Right cardiac atrium (tissue), 5 donors: ENCODE results near the gene MAP3K3. TPM values are rescaled to one million over a fixed set of nuclear protein-coding genes. Genes with fewer than 3 reads are reported as not detected.

Experiments used
- ATAC-seq, 2 donors: fragments of 200-7000 bp; cut with Tn5 transposase; one replicate each; pipeline versions ENCODE4 v1.8.0 to v1.9.1; 2020; ENCODE audit warnings: moderate library complexity in 2 of 2, mild to moderate bottlenecking in 1 of 2
- DNase-seq, 3 donors: peaks; one replicate each; pipeline ENCODE4 v3.0.0-alpha.2; 2020
- H3K27ac ChIP-seq: one replicate; pipeline ENCODE4 v1.5.1; 2013; ENCODE audit warnings: mild to moderate bottlenecking, low read length, control low read depth, moderate library complexity
- H3K27me3 ChIP-seq: one replicate; pipeline ENCODE4 v1.6.1; 2013; ENCODE audit not compliant: control insufficient read depth, insufficient read depth
- H3K4me1 ChIP-seq: one replicate; pipeline ENCODE4 v1.6.1; 2013; ENCODE audit warnings: low read length; ENCODE audit not compliant: control insufficient read depth, insufficient read depth
- H3K4me3 ChIP-seq: one replicate; pipeline ENCODE4 v1.5.1; 2013; ENCODE audit warnings: low read length, control low read depth
- H3K9me3 ChIP-seq: one replicate; pipeline ENCODE4 v1.6.1; 2013; ENCODE audit warnings: low read length; ENCODE audit not compliant: control insufficient read depth
- WGBS: extraction: QIAGEN DNeasy Blood & Tissue Kit; methylation state at CpG from one replicate; pipeline ENCODE4 v1.1.7; 2013; 5-methylcytosine and 5-hydroxymethylcytosine counted together
- intact Hi-C, 4 donors: fragments of 100-400 bp; cut with DNase I; formaldehyde crosslinking; loops; one replicate each; pipeline versions ENCODE4 v1.11.0 to v1.14.0; 2022 to 2023
- polyA plus RNA-seq: library from polyadenylated mRNA; stranded (reverse); fragments of 200-250 nt; gene quantifications from one replicate; pipeline ENCODE4 v1.2.3, GENCODE V29; 2013
- total RNA-seq, 4 donors: library from RNA; stranded (reverse); fragmentation: NEBNext Ultra II Directional; extraction: Animal tissue kit (Norgen Biotek cat#: 25700); gene quantifications; one replicate each; pipeline ENCODE4 v1.2.1, GENCODE V29; 2021
- donor health status: healthy with polysubstance abuse.
- donor health status: DM: no; HTN: yes; CAD: no.
- donor health status: DM: no; HTN: no; CAD: no.
- donor health status: DM: no; HTN: yes; CAD: no; lungs with severe emphysema.
- donor health status: DM: yes; HTN: yes; CAD: no.

MAP3K3 gene
- total and polyA plus RNA-seq, 5 donors, result 32.6 to 51.0 (median 47.5) TPM

DNA sequence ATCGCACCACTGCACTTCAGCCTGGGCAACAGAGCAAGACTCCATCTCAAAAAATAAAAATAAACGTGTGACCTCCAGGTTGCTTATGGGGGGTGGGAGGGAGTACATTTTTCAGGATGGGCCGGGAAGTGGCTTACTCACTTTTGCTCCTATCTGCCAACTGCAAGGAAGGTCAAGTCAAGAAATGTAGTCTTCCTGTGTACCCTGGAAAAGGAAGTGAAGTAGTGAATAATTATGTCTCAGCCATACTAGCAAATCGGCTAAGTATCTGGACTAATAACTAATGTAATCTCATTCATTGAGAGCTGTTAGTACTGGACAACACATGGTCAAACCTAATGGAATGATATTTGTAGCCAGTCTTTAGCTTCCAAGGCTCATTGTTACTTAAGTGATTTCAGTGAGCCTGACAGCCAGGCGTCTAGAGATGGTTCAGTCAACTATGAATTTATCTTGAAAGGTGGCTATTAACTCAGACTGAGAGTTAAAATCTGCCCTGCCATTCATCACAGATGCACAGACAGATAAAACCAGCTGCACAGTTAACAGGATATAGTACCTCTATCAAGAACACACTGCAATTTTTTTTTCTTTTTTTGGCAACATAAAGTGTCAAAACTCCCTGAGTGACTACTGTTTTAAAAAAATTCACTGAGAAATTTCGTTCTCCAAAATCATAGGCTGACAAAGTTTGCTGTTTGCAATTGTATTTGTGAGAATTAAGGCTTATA is 25.2 kb upstream of the MAP3K3 start:
- no peaks in the 10 kb centered on the region for H3K9me3 ChIP-seq
- intact Hi-C loops, result no loop called here
- no peaks in the 10 kb centered on the region for H3K4me1 ChIP-seq
- H3K27ac ChIP-seq, result no peak overlapping the region
- H3K27me3 ChIP-seq, result no peaks in the 10 kb centered on the region
- ATAC-seq (no peak), DNase-seq (no peak)
- WGBS, result 59% methylated on average over 6 of the region's 6 CpGs
- H3K4me3 ChIP-seq, result no peak overlapping the region

DNA sequence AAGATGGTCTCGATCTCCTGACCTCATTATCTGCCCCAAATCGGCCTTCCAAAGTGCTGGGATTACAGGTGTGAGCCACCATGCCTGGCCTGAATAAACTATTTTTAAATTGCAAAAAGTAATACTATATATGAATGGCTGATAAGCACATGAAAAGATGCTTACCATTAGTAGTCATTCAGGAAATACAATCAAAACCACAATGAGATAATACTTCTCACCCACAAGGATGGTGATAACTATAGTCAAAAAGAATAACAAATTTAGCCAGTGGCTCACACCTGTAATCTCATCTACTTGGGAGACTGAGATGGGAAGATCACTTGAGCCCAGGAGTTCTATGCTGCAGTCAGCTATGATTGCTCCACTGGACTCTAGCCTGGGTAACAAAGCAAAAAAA is 23.9 kb upstream of the MAP3K3 start:
- Histone ChIP-seq H3K9me3 (no peaks in the 10 kb centered on the region), H3K27ac (no peak overlapping the region), H3K27me3 (no peaks in the 10 kb centered on the region), H3K4me3 (no peak overlapping the region), H3K4me1 (no peaks in the 10 kb centered on the region)
- ATAC-seq, result no peak
- intact Hi-C loops, result no loop called here
- no peak for DNase-seq
- WGBS, result 84% methylated on average over 2 of the region's 2 CpGs

DNA sequence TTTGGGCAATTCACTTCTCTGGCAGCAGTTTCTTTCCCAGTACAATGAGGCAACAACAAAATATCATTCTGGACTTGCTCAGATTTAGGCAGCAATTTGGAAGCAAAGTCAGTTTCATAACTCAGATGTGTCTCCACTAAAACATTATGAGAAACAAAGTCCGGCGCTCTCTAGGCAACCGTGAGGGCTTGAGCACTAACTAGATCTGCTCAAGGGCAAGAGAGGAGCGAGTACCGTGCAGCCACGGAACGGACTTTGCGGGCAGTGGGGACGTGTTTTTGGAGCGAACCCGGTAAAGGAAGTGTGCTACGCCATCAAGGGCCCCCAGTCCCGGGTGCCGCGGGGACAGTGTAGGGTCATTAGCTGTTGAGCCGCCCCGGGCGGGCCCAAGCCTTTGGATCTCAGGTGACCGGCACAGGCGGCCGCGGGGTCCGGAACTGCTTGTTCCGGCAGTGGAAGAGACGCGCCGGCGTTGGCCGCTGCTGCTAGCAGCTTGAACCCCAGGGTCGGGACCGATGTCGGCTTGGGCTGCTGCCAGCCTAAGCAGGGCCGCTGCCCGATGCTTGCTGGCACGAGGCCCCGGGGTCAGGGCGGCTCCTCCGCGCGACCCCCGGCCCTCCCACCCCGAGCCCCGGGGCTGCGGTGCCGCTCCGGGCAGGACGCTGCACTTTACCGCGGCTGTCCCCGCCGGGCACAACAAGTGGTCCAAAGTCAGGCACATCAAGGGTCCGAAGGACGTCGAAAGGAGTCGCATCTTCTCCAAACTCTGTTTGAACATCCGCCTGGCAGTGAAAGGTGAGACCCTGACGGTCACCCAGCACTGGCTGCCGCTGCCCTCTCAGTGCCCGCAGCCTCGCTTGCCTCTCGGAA is 21.4 kb upstream of the MAP3K3 start, which contains the start of gene TACO1:
TACO1 (plus strand) TSS at position 327 of the 870 bp plus-strand sequence; CDS start at position 516, 189 bp downstream.
- WGBS, result under 1% methylated on average over 61 of the region's 61 CpGs
- Histone ChIP-seq H3K4me3 (peak within 1 kb of the TSS; percentile 94), H3K9me3 (no peaks in the 10 kb centered on the region), H3K4me1 (no peaks in the 10 kb centered on the region), H3K27me3 (no peaks in the 10 kb centered on the region), H3K27ac (peak within 1 kb of the TSS; percentile 86)
- DNase-seq (peak; percentile 82 to 92 (median 91)), ATAC-seq (peak; percentile 95 to 96)
- intact Hi-C loops, result no loop called here

DNA sequence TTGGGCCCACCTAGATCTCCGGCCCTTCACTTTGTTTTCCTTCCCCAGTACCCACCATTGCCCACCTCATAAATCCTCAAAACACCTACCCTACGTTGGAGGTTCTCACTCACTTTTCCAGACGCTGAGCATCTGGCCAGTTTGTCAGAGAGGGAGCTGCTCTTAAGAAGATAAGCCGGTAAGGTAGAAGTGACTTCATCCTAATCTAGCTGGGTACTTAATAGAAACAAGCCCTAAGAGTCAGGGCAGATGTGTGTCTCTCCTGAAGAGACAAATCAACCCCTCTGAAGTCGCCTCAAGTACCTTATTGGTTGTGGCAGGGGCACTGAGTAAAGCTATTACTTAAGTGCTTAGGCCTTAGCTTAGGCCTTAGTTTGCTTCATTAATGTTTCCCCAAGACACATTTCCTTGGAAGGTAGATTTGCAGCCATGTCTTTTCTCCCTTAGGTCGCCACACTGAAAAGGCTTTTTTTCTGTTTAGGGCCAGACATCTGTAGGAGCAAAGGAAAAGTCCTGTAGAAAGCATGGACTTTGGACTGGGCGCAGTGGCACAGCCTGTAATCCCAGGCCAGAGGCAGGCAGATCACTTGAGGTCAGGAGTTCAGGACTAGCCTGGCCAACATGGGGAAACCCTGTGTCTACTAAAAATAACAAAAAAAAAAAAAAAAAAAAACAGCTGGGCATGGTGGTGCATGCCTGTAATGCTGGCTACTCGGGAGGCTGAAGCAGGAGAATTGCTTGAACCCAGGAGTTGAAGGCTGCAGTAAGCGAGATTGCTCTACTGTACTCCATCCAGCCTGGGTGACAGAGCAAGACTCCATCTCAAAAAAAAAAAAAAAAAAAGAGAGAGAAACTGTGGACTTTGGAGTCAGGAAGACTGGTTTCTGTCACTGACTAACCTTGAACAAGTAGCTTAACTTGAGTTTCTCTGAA is 20.5 kb upstream of the MAP3K3 start:
- Histone ChIP-seq H3K4me1 (no peaks in the 10 kb centered on the region), H3K27me3 (no peaks in the 10 kb centered on the region), H3K9me3 (no peaks in the 10 kb centered on the region), H3K27ac (peak overlapping the region; percentile 86), H3K4me3 (peak overlapping the region; percentile 94)
- intact Hi-C loops, result no loop called here
- ATAC-seq (peak in 1 of 2 donors; percentile 4), DNase-seq (no peak)
- 50% methylated on average over 9 of the region's 9 CpGs for WGBS

DNA sequence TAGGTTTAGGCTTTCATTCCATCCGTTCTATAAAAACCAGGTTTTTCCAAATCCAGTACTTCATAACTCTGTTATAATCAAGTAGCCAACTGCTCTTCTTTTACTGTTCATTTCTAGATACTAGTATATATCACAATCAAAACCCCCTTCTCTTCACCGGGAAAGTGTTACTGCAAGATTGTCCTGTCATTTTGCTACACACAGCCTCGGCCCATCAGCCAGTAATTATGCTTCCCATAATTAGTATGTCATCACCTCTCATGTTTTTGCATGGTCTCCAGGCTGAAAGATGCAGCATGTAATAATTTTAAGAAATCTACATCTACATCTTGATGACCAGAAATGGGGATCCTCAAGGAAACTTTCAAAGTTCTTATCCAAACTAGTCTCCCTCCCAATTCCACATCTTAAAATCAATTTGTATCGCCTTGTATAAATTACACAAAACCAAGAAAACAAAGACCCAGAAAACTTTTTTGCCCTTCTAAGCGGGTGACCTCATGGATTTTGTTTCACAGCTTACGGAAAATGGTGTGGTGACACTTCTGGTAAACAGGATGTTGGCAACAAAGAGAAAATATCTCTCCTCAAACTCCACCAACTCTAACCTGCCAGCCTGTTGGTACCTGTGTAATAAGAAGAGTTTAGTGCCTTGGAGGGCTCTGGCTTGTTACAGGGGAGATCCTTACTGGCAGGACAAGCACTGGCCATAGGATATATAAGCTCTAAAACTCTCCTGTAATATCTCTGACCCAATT is 12.2 kb upstream of the MAP3K3 start:
- WGBS, result 78% methylated on average over 6 of the region's 6 CpGs
- no peak overlapping the region for H3K4me3 ChIP-seq
- no peaks in the 10 kb centered on the region for H3K9me3 ChIP-seq
- intact Hi-C loops, result loop anchor here (2.0 to 5.0 kb wide), 2 partner anchors 183 kb away; no protein-coding TSS in a partner anchor
- no peak for DNase-seq
- H3K4me1 ChIP-seq, result no peaks in the 10 kb centered on the region
- no peak overlapping the region for H3K27ac ChIP-seq
- ATAC-seq, result no peak
- H3K27me3 ChIP-seq, result no peaks in the 10 kb centered on the region

DNA sequence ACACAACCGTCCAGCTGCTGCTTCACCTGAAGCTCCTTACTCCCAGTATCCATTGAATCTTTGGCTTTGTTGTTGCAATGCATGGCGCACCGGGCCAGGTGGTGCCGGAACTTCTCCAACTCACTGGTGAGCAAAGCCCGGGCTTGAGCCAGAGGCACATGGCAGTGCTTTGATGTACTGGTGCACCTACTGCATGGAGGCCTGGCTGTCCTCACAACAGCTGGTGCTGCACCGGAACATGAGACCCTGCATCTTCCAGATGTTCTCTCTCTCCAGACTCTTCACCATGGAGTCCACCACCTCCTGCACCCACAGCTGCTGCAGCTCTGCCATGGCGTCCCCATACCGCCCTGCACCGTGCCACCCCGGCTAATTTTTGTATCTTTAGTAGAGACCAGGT is 11.4 kb upstream of the MAP3K3 start:
- H3K4me3 ChIP-seq, result no peak overlapping the region
- no peak overlapping the region for H3K27ac ChIP-seq
- DNase-seq (no peak), ATAC-seq (no peak)
- no peaks in the 10 kb centered on the region for H3K9me3 ChIP-seq
- WGBS, result 93% methylated on average over 10 of the region's 10 CpGs
- no peaks in the 10 kb centered on the region for H3K4me1 ChIP-seq
- no peaks in the 10 kb centered on the region for H3K27me3 ChIP-seq
- intact Hi-C loops, result loop anchor here in 2 of 4 donors (2.0 to 5.0 kb wide), 2 partner anchors 184 kb away; no protein-coding TSS in a partner anchor

DNA sequence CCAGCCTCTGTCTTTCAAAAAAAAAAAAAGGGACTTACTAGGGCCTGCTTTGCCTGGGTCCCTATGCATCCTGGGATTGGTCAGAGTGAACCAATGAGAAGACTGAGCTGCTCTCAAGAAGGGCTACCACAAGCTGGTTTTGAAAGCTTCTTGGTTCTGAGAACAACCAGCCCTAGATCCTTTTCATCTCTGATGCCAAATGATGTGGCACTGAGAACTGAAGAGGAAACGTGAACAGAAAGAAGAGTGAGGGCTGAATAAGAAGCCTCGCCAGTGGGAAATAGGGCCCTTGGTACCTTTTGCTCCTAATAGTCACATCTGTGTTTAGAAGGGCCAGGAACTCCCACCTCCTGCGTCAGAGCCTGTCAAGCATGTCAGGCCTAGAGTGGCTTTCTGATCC is 10.9 kb upstream of the MAP3K3 start:
- H3K4me1 ChIP-seq, result no peaks in the 10 kb centered on the region
- no peak overlapping the region for H3K27ac ChIP-seq
- no peaks in the 10 kb centered on the region for H3K9me3 ChIP-seq
- intact Hi-C loops, result loop anchor here in 2 of 4 donors (2.0 to 5.0 kb wide), 2 partner anchors 184 to 185 kb away; no protein-coding TSS in a partner anchor
- no peak for ATAC-seq
- no peak for DNase-seq
- 84% methylated on average over 3 of the region's 3 CpGs for WGBS
- no peaks in the 10 kb centered on the region for H3K27me3 ChIP-seq
- no peak overlapping the region for H3K4me3 ChIP-seq

DNA sequence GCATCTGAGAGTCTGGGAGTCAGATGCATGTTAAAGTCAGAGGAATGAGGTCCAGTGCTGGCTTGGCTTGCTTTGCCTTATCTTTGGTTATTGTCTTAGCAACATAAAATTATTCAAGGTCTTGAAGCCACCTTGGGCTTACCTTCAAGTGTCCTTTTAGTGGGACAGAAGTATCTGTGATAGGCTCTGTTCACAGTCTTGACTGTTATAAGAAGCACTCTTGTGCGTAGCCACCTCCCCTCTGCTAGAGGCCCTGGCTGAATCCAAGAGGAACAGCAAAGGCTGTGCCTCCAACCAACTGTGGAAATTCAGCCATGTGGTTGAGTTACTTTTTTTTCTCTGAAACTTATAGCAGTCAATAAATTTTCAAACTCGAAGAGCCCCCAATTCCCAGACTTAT is 8.6 kb upstream of the MAP3K3 start:
- no peaks in the 10 kb centered on the region for H3K9me3 ChIP-seq
- no peak overlapping the region for H3K27ac ChIP-seq
- no peaks in the 10 kb centered on the region for H3K27me3 ChIP-seq
- intact Hi-C loops, result loop anchor here in 1 of 4 donors (5.0 kb wide), 1 partner anchor 186 kb away; no protein-coding TSS in a partner anchor
- DNase-seq, result no peak
- 96% methylated on average over 2 of the region's 2 CpGs for WGBS
- no peaks in the 10 kb centered on the region for H3K4me1 ChIP-seq
- ATAC-seq, result no peak
- H3K4me3 ChIP-seq, result no peak overlapping the region

DNA sequence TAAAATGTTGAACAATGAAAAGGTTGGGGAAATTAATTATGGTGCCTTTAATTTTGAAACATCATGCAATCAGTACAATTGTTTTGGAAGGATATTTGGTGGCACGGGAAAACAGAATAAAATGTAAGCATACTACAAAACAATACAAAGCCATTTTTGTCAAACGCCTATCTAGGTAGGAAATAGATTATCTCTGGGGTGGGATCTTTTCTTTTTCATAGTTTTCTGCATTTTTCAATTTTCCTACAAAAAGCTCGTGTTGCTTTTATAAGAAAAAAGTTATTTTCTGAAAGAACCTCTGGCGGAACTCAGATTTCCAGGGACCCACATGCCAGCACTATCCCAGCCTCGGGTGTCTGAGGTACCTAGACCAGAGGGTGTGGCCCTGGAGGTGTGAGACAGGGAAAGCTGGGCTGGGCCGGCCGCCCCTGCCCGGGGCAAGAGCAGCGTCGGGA is 961 bp upstream of the MAP3K3 start:
- intact Hi-C loops, result no loop called here
- H3K27me3 ChIP-seq, result no peaks in the 10 kb centered on the region
- peaks cover 2% of the 10 kb centered on the region for H3K4me1 ChIP-seq
- peak overlapping the region; percentile 54 for H3K27ac ChIP-seq
- ATAC-seq, result no peak
- DNase-seq, result no peak
- 10% methylated on average over 10 of the region's 10 CpGs for WGBS
- no peaks in the 10 kb centered on the region for H3K9me3 ChIP-seq
- H3K4me3 ChIP-seq, result peak overlapping the region; percentile 37
